GM18951 (cell line): Measurements from ENCODE around the gene MILR1.

Experiments used
- POLR2A ChIP-seq: IDR thresholded peaks from 4 replicates; pipeline ENCODE4 v1.6.1; 2011; ENCODE audit warnings: mild to moderate bottlenecking; ENCODE audit not compliant: insufficient read length, insufficient read depth; ENCODE audit errors: extremely low read depth
- in situ Hi-C: fragments of 300-500 bp; cut with MboI; formaldehyde crosslinking; loops from one replicate; pipeline ENCODE4 v1.12.0; 2022; ENCODE audit warnings: low sequenced_read_pairs, mixed read lengths, inconsistent platforms; ENCODE audit not compliant: unreplicated experiment

Gene MILR1

DNA sequence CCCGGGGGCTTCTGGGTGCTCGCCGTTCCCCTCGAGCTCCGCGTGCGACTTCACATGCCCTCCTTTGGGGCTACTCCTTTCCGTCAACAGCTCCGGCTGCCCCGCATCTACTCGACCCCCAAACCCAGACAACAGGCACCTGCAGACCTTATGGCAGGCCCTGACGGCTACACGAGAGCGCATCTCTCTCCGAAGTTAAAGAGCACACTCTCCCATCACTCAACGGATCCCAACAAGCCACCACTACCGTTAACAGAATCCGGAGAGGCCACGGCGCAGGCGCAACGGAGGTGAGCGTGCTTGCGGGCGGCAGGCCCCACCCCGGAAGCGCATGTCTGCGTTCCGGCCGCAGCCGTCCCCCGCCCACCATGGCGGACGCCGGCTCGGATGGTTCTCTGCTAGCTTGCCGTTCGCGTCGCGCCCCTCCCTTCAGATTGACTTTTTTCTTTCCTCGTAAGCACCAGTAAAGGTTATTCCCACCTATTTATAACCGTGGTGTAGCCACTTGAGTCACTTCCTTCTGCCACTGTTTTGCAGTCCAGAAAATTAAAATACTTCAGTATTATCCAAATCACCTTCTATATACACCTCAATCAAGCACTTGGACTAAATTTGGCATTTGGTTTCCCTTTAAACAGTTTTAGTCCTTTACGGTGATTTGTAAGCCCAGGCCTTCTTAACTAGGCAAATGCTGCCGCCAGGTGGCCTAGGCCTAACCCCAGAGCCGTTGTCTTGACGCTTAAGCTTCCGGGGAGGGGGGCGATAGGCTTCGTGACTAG lies 48.1 kb downstream of the MILR1 start, which contains the start of gene POLG2:
POLG2 (minus strand) TSS at position 269 of the 779 bp plus-strand sequence; CDS start at position 183, 86 bp downstream.
- TF ChIP-seq POLR2A: peak; percentile 93
- in situ Hi-C loops: loop anchor here (10.0 kb wide), 1 partner anchor 72 kb away; no protein-coding TSS in a partner anchor

GRCh38 chr17:64497565-64498035 lies 48.7 kb downstream of the MILR1 start:
- in situ Hi-C loops: loop anchor here (10.0 kb wide), 1 partner anchor 73 kb away; no protein-coding TSS in a partner anchor
- no peak for TF ChIP-seq POLR2A

DNA sequence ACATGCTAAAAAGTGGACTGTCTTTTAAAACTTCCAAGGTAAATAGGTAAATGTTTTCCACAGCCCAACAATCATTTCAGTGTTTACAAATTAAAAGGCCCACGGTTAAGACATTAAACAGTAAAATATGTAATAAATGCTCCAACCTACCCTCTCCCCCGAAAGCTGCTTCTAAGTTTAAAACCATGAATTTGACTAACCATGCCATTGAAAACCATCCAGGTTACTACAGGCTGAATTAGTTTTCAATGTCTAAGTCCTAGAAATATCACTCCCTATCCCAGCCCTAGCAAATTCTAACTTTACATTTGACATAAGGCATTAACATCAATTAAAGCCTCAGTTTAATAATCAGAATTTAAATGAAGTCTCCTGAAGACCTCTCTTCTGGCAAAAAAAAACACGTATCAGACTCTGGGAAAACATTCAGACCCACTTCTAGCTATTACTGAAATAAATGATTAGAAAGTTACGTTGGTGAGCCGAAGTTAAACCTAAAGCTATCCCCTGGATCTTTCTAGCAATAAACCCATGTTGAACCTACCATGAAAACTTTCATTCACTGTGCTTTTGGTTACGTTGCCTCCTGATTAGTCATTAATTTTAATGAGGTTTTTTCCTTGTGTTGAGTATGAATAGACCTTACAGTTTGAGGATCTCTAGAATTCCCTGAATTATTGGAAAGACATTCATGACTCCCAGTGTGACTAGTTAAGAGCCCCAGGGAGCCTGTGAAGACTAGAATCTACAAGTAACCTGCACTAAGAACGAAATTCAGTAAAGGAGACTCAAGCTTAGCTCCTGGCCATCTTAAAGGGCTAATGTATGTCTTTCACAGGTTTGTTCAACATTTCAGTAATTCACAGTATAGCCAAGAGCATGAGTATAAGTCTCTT lies 49.6 kb downstream of the MILR1 start:
- peak; percentile 20 for TF ChIP-seq POLR2A
- in situ Hi-C loops: loop anchor here (10.0 kb wide), 1 partner anchor 74 kb away; no protein-coding TSS in a partner anchor

DNA sequence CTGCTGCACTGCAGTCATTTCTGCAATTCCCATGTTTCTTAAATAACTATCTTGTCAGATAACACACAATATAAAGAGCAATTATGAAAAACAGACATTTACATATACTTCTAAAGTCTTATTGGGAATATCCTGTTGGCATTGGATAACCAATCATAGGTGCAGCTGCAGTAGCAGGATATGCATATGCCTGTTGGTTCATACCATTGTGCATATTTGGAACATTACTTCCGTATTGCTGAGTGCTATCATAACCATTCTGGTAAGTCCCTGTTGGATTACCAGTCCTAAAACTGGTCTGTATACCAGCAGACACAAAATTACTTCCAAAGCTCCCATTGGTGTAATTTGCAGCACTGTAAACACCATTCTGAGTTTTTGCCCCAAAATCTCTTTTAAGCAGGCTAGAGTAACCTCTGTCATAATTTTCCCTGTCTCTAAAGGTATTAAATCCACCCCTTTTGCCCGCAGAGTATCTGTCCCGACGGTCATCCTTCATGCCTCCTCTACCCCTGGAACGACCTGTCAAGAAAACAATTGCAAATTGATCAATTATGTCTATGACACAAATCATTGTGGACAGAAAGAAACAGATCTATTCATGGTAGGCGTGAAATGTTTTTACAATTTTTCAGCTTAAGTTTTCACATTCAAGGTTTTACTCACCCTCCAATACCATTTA lies 51.0 kb downstream of the MILR1 start:
- in situ Hi-C loops: loop anchor here (10.0 kb wide), 1 partner anchor 75 kb away; no protein-coding TSS in a partner anchor
- no peak for TF ChIP-seq POLR2A

DNA sequence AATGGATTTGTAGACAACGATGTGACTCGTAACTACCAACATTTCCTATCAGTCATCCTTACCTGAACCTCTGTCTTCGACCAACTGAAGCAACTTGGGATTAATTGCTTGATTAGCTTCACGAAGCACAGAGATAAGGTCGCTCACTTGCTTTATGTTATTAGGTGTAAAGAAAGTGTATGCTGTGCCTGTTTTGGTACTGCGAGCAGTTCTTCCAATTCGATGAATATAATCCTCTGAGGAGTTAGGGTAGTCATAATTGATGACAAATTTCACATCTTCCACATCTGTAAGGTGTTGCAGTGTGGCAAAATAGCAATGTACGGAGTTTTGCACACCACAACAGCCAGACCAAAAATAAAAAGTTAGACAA lies 51.6 kb downstream of the MILR1 start:
- in situ Hi-C loops: no loop called here
- no peak for TF ChIP-seq POLR2A

DNA sequence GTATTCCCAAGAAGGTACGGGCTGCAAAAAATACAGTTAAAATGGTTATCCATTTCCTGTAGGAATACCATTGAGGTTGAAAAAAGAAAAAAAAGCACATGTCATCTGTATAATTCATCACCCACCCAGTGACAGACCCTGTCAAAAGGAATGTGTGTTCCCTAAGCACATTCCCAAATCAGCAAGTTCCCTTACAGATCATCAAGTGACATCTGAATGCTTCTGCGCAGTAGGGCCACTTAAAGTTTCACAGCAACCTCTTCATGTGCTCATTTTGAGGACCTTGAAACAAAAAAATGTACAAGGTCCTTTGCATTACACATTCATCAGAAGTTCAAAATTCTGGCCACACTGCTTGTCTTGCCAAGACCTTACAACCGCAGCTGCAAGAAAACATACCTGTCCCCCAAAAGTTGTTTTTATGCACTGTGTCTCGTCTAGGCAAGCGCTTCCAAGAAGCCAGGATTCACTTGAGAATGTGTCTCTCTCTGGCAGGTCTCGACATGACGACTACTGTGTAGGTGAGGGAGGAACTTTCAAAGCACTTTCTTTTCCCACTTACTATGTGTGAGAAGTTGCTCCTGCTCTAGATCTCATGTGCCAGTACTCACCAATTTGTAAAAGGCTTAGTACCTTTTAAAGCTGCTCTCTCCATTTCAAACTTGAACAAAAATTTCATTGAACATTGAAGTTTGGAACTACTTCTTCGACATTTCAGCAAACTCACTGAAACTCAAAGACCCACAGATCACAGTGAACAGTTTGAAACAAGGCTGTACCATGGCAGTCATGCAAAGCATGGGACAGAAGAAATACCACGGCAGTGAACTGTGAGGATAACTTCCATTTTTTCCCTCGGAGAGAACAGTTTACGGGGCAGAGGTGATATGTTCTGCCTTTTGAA lies 52.2 kb downstream of the MILR1 start:
- in situ Hi-C loops: no loop called here
- TF ChIP-seq POLR2A: no peak

- in situ Hi-C loops: no loop called here
- TF ChIP-seq POLR2A: no peak
Observed at GRCh38 chr17:64502021-64502420, 53.1 kb downstream of the MILR1 start.

- in situ Hi-C loops: no loop called here
- no peak for TF ChIP-seq POLR2A
Observed at GRCh38 chr17:64502809-64503208, 53.9 kb downstream of the MILR1 start.

GRCh38 chr17:64503341-64503740 lies 54.4 kb downstream of the MILR1 start:
- in situ Hi-C loops: no loop called here
- TF ChIP-seq POLR2A: no peak

DNA sequence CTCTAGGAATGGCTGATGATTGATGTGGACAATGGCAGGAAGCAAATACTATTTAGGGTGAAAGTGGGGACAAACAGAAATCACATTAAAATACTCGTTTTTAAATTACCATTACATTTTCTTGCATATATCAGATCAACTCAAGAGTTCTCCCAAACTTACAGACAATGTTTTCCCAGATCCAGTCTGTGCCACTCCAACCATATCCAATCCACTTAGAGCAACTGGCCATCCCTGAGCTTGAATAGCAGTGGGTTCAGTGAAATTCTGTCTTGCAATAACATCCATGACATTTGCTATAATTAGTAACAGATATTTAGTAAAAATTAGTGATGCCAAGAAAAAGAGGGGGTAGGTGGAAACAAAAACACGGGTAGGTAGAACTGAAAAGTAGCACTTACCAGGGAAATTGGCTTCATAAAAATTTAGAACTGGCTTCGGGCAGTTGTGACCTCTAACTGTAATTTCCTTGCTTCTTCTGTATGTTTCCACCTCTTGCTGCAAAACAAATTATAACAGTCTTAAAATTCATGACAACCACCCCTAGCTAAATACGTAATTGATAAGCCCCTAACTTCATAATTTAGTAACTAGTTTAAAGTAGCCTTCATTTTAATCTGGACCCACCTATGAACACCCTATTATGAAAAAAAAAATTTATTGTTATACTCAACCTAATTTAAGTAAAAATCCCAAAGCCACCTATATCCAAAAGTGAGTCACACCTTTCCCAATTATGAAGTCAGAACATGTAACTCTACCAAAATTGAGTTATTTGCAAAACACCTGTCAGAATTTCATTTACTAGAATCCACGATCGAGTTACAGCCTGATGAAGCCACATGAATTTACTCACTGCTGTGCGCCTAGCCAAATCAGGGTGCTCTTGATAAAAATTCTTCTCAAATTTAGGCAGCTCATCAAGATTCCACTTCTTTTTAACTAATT lies 55.2 kb downstream of the MILR1 start:
- in situ Hi-C loops: no loop called here
- TF ChIP-seq POLR2A: no peak

DNA sequence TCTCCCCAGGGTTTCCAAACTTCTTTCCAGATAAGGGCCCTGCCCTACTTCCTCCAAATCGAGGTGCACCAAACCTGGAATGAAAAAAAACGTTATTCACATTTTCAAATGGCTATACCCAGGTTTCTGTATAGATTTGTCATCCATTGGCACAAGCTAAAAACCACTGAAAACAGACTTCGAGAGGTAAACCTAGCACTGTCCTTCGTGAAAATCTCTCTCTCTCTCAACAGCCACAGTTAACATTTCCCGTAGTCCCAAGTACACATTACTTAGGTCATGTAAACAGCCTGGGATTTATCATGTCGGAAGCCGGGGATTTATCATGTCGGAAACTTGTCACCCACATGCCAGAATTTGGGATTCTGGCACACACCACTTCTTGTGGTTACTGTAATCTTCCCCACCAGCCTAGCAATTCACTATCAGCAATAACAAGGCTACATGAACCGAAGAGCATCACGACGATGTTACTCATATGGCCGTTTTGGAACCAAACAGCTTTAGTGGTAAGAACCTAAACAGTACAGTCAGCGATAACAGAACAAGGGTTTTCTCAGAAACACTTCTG lies 55.9 kb downstream of the MILR1 start:
- no peak for TF ChIP-seq POLR2A
- in situ Hi-C loops: no loop called here
